Measurements from ENCODE around the gene MSL1.

DNA sequence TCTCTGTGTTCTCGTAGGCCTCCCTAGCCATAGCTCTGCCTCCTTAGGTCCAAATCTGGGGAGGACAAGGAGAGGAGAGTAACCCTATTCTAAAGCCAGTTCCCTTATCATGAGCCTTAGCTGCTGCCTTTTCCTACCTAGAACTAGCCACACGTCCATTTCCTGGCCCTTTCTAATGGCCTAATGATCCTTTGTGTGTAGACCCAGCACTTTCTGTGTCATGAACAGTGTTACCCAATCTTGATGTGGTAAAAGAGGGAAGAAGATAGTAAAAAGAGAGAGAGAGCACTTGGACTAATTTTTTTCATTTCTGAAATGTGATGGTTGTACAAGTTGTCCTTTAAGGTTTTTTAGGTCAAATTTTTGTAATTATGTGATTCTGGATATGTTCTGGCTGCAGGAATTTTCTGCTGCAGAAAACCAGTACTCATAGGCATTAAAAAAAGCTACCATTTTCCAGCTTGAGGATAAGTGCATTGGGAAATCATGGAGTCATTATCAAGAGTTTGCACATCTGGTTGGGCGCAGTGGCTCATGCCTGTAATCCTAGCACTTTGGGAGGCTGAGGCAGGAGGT lies 36.8 kb downstream of the MSL1 start:
- TF ChIP-seq, protein P1, sequence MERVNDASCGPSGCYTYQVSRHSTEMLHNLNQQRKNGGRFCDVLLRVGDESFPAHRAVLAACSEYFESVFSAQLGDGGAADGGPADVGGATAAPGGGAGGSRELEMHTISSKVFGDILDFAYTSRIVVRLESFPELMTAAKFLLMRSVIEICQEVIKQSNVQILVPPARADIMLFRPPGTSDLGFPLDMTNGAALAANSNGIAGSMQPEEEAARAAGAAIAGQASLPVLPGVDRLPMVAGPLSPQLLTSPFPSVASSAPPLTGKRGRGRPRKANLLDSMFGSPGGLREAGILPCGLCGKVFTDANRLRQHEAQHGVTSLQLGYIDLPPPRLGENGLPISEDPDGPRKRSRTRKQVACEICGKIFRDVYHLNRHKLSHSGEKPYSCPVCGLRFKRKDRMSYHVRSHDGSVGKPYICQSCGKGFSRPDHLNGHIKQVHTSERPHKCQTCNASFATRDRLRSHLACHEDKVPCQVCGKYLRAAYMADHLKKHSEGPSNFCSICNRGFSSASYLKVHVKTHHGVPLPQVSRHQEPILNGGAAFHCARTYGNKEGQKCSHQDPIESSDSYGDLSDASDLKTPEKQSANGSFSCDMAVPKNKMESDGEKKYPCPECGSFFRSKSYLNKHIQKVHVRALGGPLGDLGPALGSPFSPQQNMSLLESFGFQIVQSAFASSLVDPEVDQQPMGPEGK (CRISPR knock-in tag; IDR thresholded peaks at IDR 0.05; ENCODE audit: borderline replicate concordance) = no peak
- no peak for TF ChIP-seq GLIS3 (CRISPR knock-in tag; IDR thresholded peaks at IDR 0.05)
- TF ChIP-seq TSHZ2 (CRISPR knock-in tag; IDR thresholded peaks at IDR 0.05) = no peak
- no peak for TF ChIP-seq ARNTL (CRISPR knock-in tag; IDR thresholded peaks at IDR 0.05; ENCODE audit: borderline replicate concordance, low read depth)
- no peak for TF ChIP-seq ZFP3 (CRISPR knock-in tag; IDR thresholded peaks at IDR 0.05)
- TF ChIP-seq TCF4 (CRISPR knock-in tag; IDR thresholded peaks at IDR 0.05; ENCODE audit: borderline replicate concordance) = no peak
- no peak for TF ChIP-seq RARB (CRISPR knock-in tag; IDR thresholded peaks at IDR 0.05)
- no peak for TF ChIP-seq ZFP30 (CRISPR knock-in tag; IDR thresholded peaks at IDR 0.05)
- no peak for TF ChIP-seq SNAI2 (CRISPR knock-in tag; IDR thresholded peaks at IDR 0.05)
- no peak for TF ChIP-seq OSR1 (CRISPR knock-in tag; IDR thresholded peaks at IDR 0.05)
- TF ChIP-seq, protein P2, sequence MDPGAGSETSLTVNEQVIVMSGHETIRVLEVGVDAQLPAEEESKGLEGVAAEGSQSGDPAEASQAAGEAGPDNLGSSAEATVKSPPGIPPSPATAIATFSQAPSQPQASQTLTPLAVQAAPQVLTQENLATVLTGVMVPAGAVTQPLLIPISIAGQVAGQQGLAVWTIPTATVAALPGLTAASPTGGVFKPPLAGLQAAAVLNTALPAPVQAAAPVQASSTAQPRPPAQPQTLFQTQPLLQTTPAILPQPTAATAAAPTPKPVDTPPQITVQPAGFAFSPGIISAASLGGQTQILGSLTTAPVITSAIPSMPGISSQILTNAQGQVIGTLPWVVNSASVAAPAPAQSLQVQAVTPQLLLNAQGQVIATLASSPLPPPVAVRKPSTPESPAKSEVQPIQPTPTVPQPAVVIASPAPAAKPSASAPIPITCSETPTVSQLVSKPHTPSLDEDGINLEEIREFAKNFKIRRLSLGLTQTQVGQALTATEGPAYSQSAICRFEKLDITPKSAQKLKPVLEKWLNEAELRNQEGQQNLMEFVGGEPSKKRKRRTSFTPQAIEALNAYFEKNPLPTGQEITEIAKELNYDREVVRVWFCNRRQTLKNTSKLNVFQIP (CRISPR knock-in tag; IDR thresholded peaks at IDR 0.05; ENCODE audit: borderline replicate concordance, low read depth) = no peak
- no peak for TF ChIP-seq BACH2 (CRISPR knock-in tag; IDR thresholded peaks at IDR 0.05; ENCODE audit: borderline replicate concordance)
- TF ChIP-seq CREB5 (CRISPR knock-in tag; IDR thresholded peaks at IDR 0.05; ENCODE audit: low read depth) = no peak
- TF ChIP-seq CSDC2 (CRISPR knock-in tag; IDR thresholded peaks at IDR 0.05) = no peak
